Vagina (tissue), 2 donors: ENCODE measurements around the gene TAOK3. TPM values are rescaled to one million over a fixed set of nuclear protein-coding genes. Genes with fewer than 3 reads are reported as not detected.

Source experiments
- DNase-seq, 2 donors: peaks; one replicate each; pipeline ENCODE4 v3.0.0-alpha.2; 2017; ENCODE audit errors: extremely low spot score in 2 of 2
- H3K27ac ChIP-seq: fragments of 200-600 bp; sonication (generic); one replicate; pipeline ENCODE4 v1.5.1; 2019
- H3K27me3 ChIP-seq: fragments of 200-600 bp; sonication (generic); one replicate; pipeline ENCODE4 v1.5.1; 2019
- H3K36me3 ChIP-seq, 2 donors: fragments of 200-600 bp; sonication (generic); one replicate each; pipeline ENCODE4 v1.5.1; 2017 to 2019
- H3K4me1 ChIP-seq: fragments of 200-600 bp; sonication (generic); one replicate; pipeline ENCODE4 v1.5.1; 2019
- H3K4me3 ChIP-seq, 2 donors: fragments of 200-600 bp; sonication (generic); 1 replicate in 1 of 2; 2 replicates in 1 of 2; pipeline ENCODE4 v1.5.1; 2016 to 2019
- H3K9me3 ChIP-seq: fragments of 200-600 bp; sonication (generic); one replicate; pipeline ENCODE4 v1.5.1; 2019
- CTCF ChIP-seq, 3 experiments: fragments of 450-650 bp in 2 of 3; fragments of 200-600 bp in 1 of 3; sonication (generic) in 1 of 3; IDR thresholded peaks; one replicate each; pipeline ENCODE4 v1.5.1; 2017 to 2019; ENCODE audit warnings: antibody characterized with exemption in 3 of 3, mild to moderate bottlenecking in 2 of 3, moderate library complexity in 2 of 3
- POLR2A ChIP-seq, 2 donors: fragments of 450-650 bp; IDR thresholded peaks; one replicate each; pipeline ENCODE4 v1.6.1; 2017; ENCODE audit warnings: antibody characterized with exemption in 2 of 2, mild to moderate bottlenecking in 2 of 2, moderate library complexity in 2 of 2
- POLR2AphosphoS5 ChIP-seq, 2 donors: sonication (generic); formaldehyde crosslinking; IDR thresholded peaks; one replicate each; pipeline ENCODE4 v1.9.0; 2017; ENCODE audit warnings: antibody characterized with exemption in 2 of 2, mild to moderate bottlenecking in 2 of 2, low read depth in 1 of 2; ENCODE audit not compliant: insufficient read depth in 1 of 2
- intact Hi-C: fragments of 100-400 bp; cut with DNase I; formaldehyde crosslinking; loops from one replicate; pipeline ENCODE4 v1.15.1; 2023
- total RNA-seq: library from RNA; depleted of rRNA; stranded (reverse); fragments of >200 nt; gene quantifications from one replicate; pipeline ENCODE4 v1.2.3, GENCODE V29; 2016

Gene TAOK3
- total RNA-seq, 1 donor from 2014 or later = 41.0 TPM

GRCh38 chr12:118183155-118183554 is 189.6 kb downstream of the TAOK3 start:
- TF ChIP-seq POLR2AphosphoS5 (IDR thresholded peaks at IDR 0.05; ENCODE audit: insufficient read depth in 1 of 2, low read depth in 1 of 2) = no peak
- no peak for TF ChIP-seq POLR2A (IDR thresholded peaks at IDR 0.05)
- TF ChIP-seq CTCF (IDR thresholded peaks at IDR 0.05) = no peak
- peaks cover 0 to 11% of the 10 kb centered on the region in 2 donors for H3K36me3 ChIP-seq
- intact Hi-C loops = loop anchor here (2.0 kb wide), 1 partner anchor 194 kb away; the partner anchor contains the start of gene SUDS3

GRCh38 chr12:118175823-118176447 is 196.8 kb downstream of the TAOK3 start:
- H3K9me3 ChIP-seq = no peaks in the 10 kb centered on the region
- DNase-seq = no peak
- TF ChIP-seq POLR2A (IDR thresholded peaks at IDR 0.05) (no peak), CTCF (IDR thresholded peaks at IDR 0.05) (no peak), POLR2AphosphoS5 (IDR thresholded peaks at IDR 0.05; ENCODE audit: insufficient read depth in 1 of 2, low read depth in 1 of 2) (no peak)
- H3K4me1 ChIP-seq = no peaks in the 10 kb centered on the region
- peaks cover 0 to 51% of the 10 kb centered on the region in 2 donors for H3K36me3 ChIP-seq
- H3K27me3 ChIP-seq = no peaks in the 10 kb centered on the region
- H3K4me3 ChIP-seq = no peak overlapping the region
- no peak overlapping the region for H3K27ac ChIP-seq
- intact Hi-C loops = no loop called here

More at GRCh38 chr12:118183155-118183554, 189.6 kb downstream of the TAOK3 start:
- Histone ChIP-seq H3K9me3 (no peaks in the 10 kb centered on the region), H3K4me1 (peaks cover 7% of the 10 kb centered on the region), H3K27ac (no peak overlapping the region), H3K27me3 (no peaks in the 10 kb centered on the region), H3K4me3 (no peak overlapping the region)
- no peak for DNase-seq

GRCh38 chr12:118166946-118167345 is 205.8 kb downstream of the TAOK3 start:
- no peaks in the 10 kb centered on the region for H3K9me3 ChIP-seq
- no peaks in the 10 kb centered on the region for H3K4me1 ChIP-seq
- no peak overlapping the region for H3K4me3 ChIP-seq
- no peak overlapping the region for H3K27ac ChIP-seq
- no peak for TF ChIP-seq POLR2AphosphoS5 (IDR thresholded peaks at IDR 0.05; ENCODE audit: insufficient read depth in 1 of 2, low read depth in 1 of 2)
- no peak for TF ChIP-seq CTCF (IDR thresholded peaks at IDR 0.05)
- no peak for TF ChIP-seq POLR2A (IDR thresholded peaks at IDR 0.05)
- intact Hi-C loops = no loop called here
- DNase-seq = no peak
- H3K27me3 ChIP-seq = no peaks in the 10 kb centered on the region
- H3K36me3 ChIP-seq = peaks cover 0 to 23% of the 10 kb centered on the region in 2 donors

GRCh38 chr12:118164798-118165486 is 207.8 kb downstream of the TAOK3 start:
- Histone ChIP-seq H3K4me3 (no peak overlapping the region), H3K27ac (no peak overlapping the region), H3K36me3 (peaks cover 0 to 23% of the 10 kb centered on the region in 2 donors), H3K27me3 (no peaks in the 10 kb centered on the region), H3K9me3 (no peaks in the 10 kb centered on the region), H3K4me1 (no peaks in the 10 kb centered on the region)
- DNase-seq = no peak
- TF ChIP-seq POLR2A (IDR thresholded peaks at IDR 0.05) (no peak), CTCF (IDR thresholded peaks at IDR 0.05) (no peak), POLR2AphosphoS5 (IDR thresholded peaks at IDR 0.05; ENCODE audit: insufficient read depth in 1 of 2, low read depth in 1 of 2) (no peak)
- intact Hi-C loops = no loop called here

- peaks cover 0 to 40% of the 10 kb centered on the region in 2 donors for H3K36me3 ChIP-seq
- TF ChIP-seq CTCF (IDR thresholded peaks at IDR 0.05) (no peak), POLR2A (IDR thresholded peaks at IDR 0.05) (no peak), POLR2AphosphoS5 (IDR thresholded peaks at IDR 0.05; ENCODE audit: insufficient read depth in 1 of 2, low read depth in 1 of 2) (no peak)
- DNase-seq = no peak
- H3K9me3 ChIP-seq = no peaks in the 10 kb centered on the region
- no peaks in the 10 kb centered on the region for H3K4me1 ChIP-seq
- H3K4me3 ChIP-seq = no peak overlapping the region
- H3K27me3 ChIP-seq = no peaks in the 10 kb centered on the region
- H3K27ac ChIP-seq = no peak overlapping the region
- intact Hi-C loops = no loop called here
These were observed 212.2 kb downstream of the TAOK3 start for GRCh38 chr12:118160536-118160935.
